DOHH2 (cell line): Measurements from ENCODE around the gene NID1.

ENCODE experiments used
- CTCF ChIP-seq: fragments of 200-600 bp; sonication (generic); IDR thresholded peaks from one replicate; pipeline ENCODE4 v1.5.1; 2014; ENCODE audit warnings: antibody characterized with exemption, mild to moderate bottlenecking, low read depth, low read length; ENCODE audit not compliant: poor library complexity, severe bottlenecking
- EZH2phosphoT487 ChIP-seq: fragments of 200-600 bp; sonication (generic); IDR thresholded peaks from 2 replicates; pipeline ENCODE4 v1.6.1; 2017; ENCODE audit warnings: borderline replicate concordance, mild to moderate bottlenecking, antibody characterized with exemption, low read length, moderate library complexity, mixed read lengths

- no peak for TF ChIP-seq CTCF
- TF ChIP-seq EZH2phosphoT487: no peak
Observed at GRCh38 chr1:235989105-235989504, 75.8 kb downstream of the NID1 start.
